DOHH2 (cell line): ENCODE results near the gene CAPN1.

Experiments
- CTCF ChIP-seq: fragments of 200-600 bp; sonication (generic); IDR thresholded peaks from one replicate; pipeline ENCODE4 v1.5.1; 2014; ENCODE audit warnings: antibody characterized with exemption, mild to moderate bottlenecking, low read depth, low read length; ENCODE audit not compliant: poor library complexity, severe bottlenecking
- EZH2phosphoT487 ChIP-seq: fragments of 200-600 bp; sonication (generic); IDR thresholded peaks from 2 replicates; pipeline ENCODE4 v1.6.1; 2017; ENCODE audit warnings: borderline replicate concordance, mild to moderate bottlenecking, antibody characterized with exemption, low read length, moderate library complexity, mixed read lengths

- TF ChIP-seq CTCF (no peak), EZH2phosphoT487 (no peak)
Observed at GRCh38 chr11:65207918-65208784, 26.4 kb downstream of the CAPN1 start.
